ENCODE data around the gene C9orf72.

C9orf72 gene

GRCh38 chr9:27595733-27596132, 22.5 kb upstream of the C9orf72 start:
- Histone ChIP-seq H3K9me3 (ENCODE audit: insufficient read depth, low read length) (no peaks in the 10 kb centered on the region), H2AFZ (ENCODE audit: low read depth, low read length, severe bottlenecking) (no peak overlapping the region), H3K27me3 (ENCODE audit: low read length) (no peaks in the 10 kb centered on the region), H3F3A (ENCODE audit: insufficient read depth) (no peaks in the 10 kb centered on the region), H3K9ac (ENCODE audit: low read length) (no peak overlapping the region), H4K20me1 (ENCODE audit: low read depth, low read length) (no peaks in the 10 kb centered on the region), H3K4me2 (ENCODE audit: low read depth, low read length, poor library complexity, severe bottlenecking) (no peak overlapping the region), H3K4me3 (ENCODE audit: insufficient read depth, low read length, poor library complexity, severe bottlenecking) (no peak overlapping the region), H3K36me3 (ENCODE audit: low read length) (no peaks in the 10 kb centered on the region), H3K79me2 (ENCODE audit: insufficient read depth, low read length) (no peaks in the 10 kb centered on the region), H3K9me2 (replicated peaks; ENCODE audit: insufficient read depth, low read length) (no peaks in the 10 kb centered on the region), H3K27ac (ENCODE audit: low read depth, low read length) (no peak overlapping the region)
- TF ChIP-seq, protein P1, sequence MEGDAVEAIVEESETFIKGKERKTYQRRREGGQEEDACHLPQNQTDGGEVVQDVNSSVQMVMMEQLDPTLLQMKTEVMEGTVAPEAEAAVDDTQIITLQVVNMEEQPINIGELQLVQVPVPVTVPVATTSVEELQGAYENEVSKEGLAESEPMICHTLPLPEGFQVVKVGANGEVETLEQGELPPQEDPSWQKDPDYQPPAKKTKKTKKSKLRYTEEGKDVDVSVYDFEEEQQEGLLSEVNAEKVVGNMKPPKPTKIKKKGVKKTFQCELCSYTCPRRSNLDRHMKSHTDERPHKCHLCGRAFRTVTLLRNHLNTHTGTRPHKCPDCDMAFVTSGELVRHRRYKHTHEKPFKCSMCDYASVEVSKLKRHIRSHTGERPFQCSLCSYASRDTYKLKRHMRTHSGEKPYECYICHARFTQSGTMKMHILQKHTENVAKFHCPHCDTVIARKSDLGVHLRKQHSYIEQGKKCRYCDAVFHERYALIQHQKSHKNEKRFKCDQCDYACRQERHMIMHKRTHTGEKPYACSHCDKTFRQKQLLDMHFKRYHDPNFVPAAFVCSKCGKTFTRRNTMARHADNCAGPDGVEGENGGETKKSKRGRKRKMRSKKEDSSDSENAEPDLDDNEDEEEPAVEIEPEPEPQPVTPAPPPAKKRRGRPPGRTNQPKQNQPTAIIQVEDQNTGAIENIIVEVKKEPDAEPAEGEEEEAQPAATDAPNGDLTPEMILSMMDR (IDR thresholded peaks at IDR 0.05; ENCODE audit: insufficient read depth, low read length, poor library complexity, severe bottlenecking), result no peak
- no peak for TF ChIP-seq EZH2phosphoT487 (conservative IDR thresholded peaks at IDR 0.05; ENCODE audit: low read length)

DNA sequence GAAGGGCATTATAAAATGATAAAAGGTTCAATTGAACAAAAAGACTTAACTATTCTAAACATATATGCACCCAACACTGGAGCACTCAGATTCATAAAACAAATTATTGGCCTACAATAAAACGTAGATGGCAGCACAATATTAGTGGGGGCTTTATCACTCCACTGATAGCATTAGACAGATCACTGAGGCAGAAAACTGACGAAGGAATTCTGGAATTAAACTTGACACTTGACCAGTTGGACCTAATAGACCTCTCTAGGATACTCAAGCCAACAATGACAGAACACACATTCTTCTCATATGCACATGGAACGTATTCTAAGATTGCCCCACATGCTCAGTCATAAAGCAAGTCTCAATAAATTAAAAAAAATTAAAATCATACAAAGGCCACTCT, 18.4 kb upstream of the C9orf72 start:
- H3K9ac ChIP-seq (ENCODE audit: low read length), result no peak overlapping the region
- H3K27me3 ChIP-seq (ENCODE audit: low read length), result no peaks in the 10 kb centered on the region
- H4K20me1 ChIP-seq (ENCODE audit: low read depth, low read length), result no peaks in the 10 kb centered on the region
- no peaks in the 10 kb centered on the region for H3K9me3 ChIP-seq (ENCODE audit: insufficient read depth, low read length)
- H3F3A ChIP-seq (ENCODE audit: insufficient read depth), result no peaks in the 10 kb centered on the region
- no peak overlapping the region for H3K27ac ChIP-seq (ENCODE audit: low read depth, low read length)
- no peak for TF ChIP-seq EZH2phosphoT487 (conservative IDR thresholded peaks at IDR 0.05; ENCODE audit: low read length)
- TF ChIP-seq, protein P1 (IDR thresholded peaks at IDR 0.05; ENCODE audit: insufficient read depth, low read length, poor library complexity, severe bottlenecking), result no peak
- H3K4me2 ChIP-seq (ENCODE audit: low read depth, low read length, poor library complexity, severe bottlenecking), result no peak overlapping the region
- no peak overlapping the region for H3K4me3 ChIP-seq (ENCODE audit: insufficient read depth, low read length, poor library complexity, severe bottlenecking)
- H3K36me3 ChIP-seq (ENCODE audit: low read length), result no peaks in the 10 kb centered on the region
- H3K79me2 ChIP-seq (ENCODE audit: insufficient read depth, low read length), result no peaks in the 10 kb centered on the region
- H3K9me2 ChIP-seq (replicated peaks; ENCODE audit: insufficient read depth, low read length), result no peaks in the 10 kb centered on the region
- H2AFZ ChIP-seq (ENCODE audit: low read depth, low read length, severe bottlenecking), result no peak overlapping the region

GRCh38 chr9:27591093-27591492, 17.8 kb upstream of the C9orf72 start:
- Histone ChIP-seq H3K4me3 (ENCODE audit: insufficient read depth, low read length, poor library complexity, severe bottlenecking) (no peak overlapping the region), H3K36me3 (ENCODE audit: low read length) (no peaks in the 10 kb centered on the region), H3K9ac (ENCODE audit: low read length) (no peak overlapping the region), H3K27me3 (ENCODE audit: low read length) (no peaks in the 10 kb centered on the region), H3K4me2 (ENCODE audit: low read depth, low read length, poor library complexity, severe bottlenecking) (no peak overlapping the region), H3K27ac (ENCODE audit: low read depth, low read length) (no peak overlapping the region), H3K9me2 (replicated peaks; ENCODE audit: insufficient read depth, low read length) (no peaks in the 10 kb centered on the region), H3K9me3 (ENCODE audit: insufficient read depth, low read length) (no peaks in the 10 kb centered on the region), H3F3A (ENCODE audit: insufficient read depth) (no peaks in the 10 kb centered on the region), H3K79me2 (ENCODE audit: insufficient read depth, low read length) (no peaks in the 10 kb centered on the region), H4K20me1 (ENCODE audit: low read depth, low read length) (no peaks in the 10 kb centered on the region), H2AFZ (ENCODE audit: low read depth, low read length, severe bottlenecking) (no peak overlapping the region)
- TF ChIP-seq, protein P1 (IDR thresholded peaks at IDR 0.05; ENCODE audit: insufficient read depth, low read length, poor library complexity, severe bottlenecking), result no peak
- no peak for TF ChIP-seq EZH2phosphoT487 (conservative IDR thresholded peaks at IDR 0.05; ENCODE audit: low read length)
